Neuronal stem cell (in vitro differentiated cells): ENCODE results near the gene SORBS1.

ENCODE experiments used
- DNase-seq: peaks from one replicate; pipeline ENCODE4 v3.0.0-alpha.2; 2013; ENCODE audit warnings: low spot score
- H2AFZ ChIP-seq: one replicate; pipeline ENCODE4 v1.6.1; 2013; ENCODE audit warnings: mild to moderate bottlenecking, low read length, inconsistent platforms
- H2AK5ac ChIP-seq: 2 replicates; pipeline ENCODE4 v1.6.1; 2013; ENCODE audit warnings: low read depth, mild to moderate bottlenecking, inconsistent platforms, low read length, moderate library complexity, mixed read lengths
- H2BK120ac ChIP-seq: 2 replicates; pipeline ENCODE4 v1.6.1; 2013; ENCODE audit warnings: low read depth, mild to moderate bottlenecking, inconsistent platforms, low read length, moderate library complexity, mixed read lengths
- H2BK12ac ChIP-seq: one replicate; pipeline ENCODE4 v1.6.1; 2013; ENCODE audit warnings: low read length, inconsistent platforms
- H2BK15ac ChIP-seq: 2 replicates; pipeline ENCODE4 v1.6.1; 2013; ENCODE audit warnings: mild to moderate bottlenecking, low read length, inconsistent platforms, mixed read lengths
- H2BK5ac ChIP-seq: one replicate; pipeline ENCODE4 v1.6.1; 2013; ENCODE audit warnings: inconsistent platforms, mild to moderate bottlenecking, low read length, moderate library complexity
- H3K14ac ChIP-seq: one replicate; pipeline ENCODE4 v1.6.1; 2013; ENCODE audit warnings: low read length, inconsistent platforms
- H3K18ac ChIP-seq: 2 replicates; pipeline ENCODE4 v1.6.1; 2013; ENCODE audit warnings: low read length, inconsistent platforms
- H3K23ac ChIP-seq: 2 replicates; pipeline ENCODE4 v1.6.1; 2013; ENCODE audit warnings: low read depth, mild to moderate bottlenecking, mixed read lengths, low read length, inconsistent platforms; ENCODE audit not compliant: poor library complexity
- H3K27ac ChIP-seq: replicated peaks from 3 replicates; pipeline ENCODE4 v1.5.1; 2013; ENCODE audit warnings: low read length, inconsistent platforms
- H3K27me3 ChIP-seq, 3 experiments: 2 replicates each; pipeline ENCODE4 v1.6.1; 2013; ENCODE audit warnings: low read length in 3 of 3, mild to moderate bottlenecking in 2 of 3, inconsistent platforms in 1 of 3, low read depth in 1 of 3, mixed read lengths in 1 of 3, moderate library complexity in 1 of 3; ENCODE audit not compliant: control insufficient read depth in 3 of 3, insufficient read depth in 3 of 3
- H3K36me3 ChIP-seq, 2 donors: replicated peaks in 1 of 2; 2 replicates each; pipeline ENCODE4 v1.6.1; 2013; ENCODE audit warnings: low read length in 2 of 2; ENCODE audit not compliant: control insufficient read depth in 2 of 2, insufficient read depth in 2 of 2
- H3K4ac ChIP-seq: 2 replicates; pipeline ENCODE4 v1.6.1; 2013; ENCODE audit warnings: inconsistent platforms, mild to moderate bottlenecking, low read length, moderate library complexity
- H3K4me1 ChIP-seq, 2 donors: 1 replicate in 1 of 2; 2 replicates in 1 of 2; pipeline ENCODE4 v1.6.1; 2013; ENCODE audit warnings: low read length in 2 of 2, low read depth in 1 of 2; ENCODE audit not compliant: control insufficient read depth in 2 of 2, insufficient read depth in 1 of 2
- H3K4me2 ChIP-seq: one replicate; pipeline ENCODE4 v1.6.1; 2013; ENCODE audit warnings: mild to moderate bottlenecking, low read length, inconsistent platforms; ENCODE audit not compliant: insufficient read depth, poor library complexity, severe bottlenecking
- H3K4me3 ChIP-seq, 2 donors: 2 replicates each; pipeline ENCODE4 v1.5.1; 2013; ENCODE audit warnings: low read length in 2 of 2, mild to moderate bottlenecking in 2 of 2, inconsistent platforms in 1 of 2, moderate library complexity in 1 of 2
- H3K79me1 ChIP-seq: one replicate; pipeline ENCODE4 v1.6.1; 2013; ENCODE audit warnings: low read depth, mild to moderate bottlenecking, inconsistent platforms, low read length, moderate library complexity
- H3K9ac ChIP-seq: one replicate; pipeline ENCODE4 v1.6.1; 2013; ENCODE audit warnings: mild to moderate bottlenecking, low read depth, low read length, inconsistent platforms; ENCODE audit not compliant: poor library complexity
- H3K9me3 ChIP-seq, 2 donors: replicated peaks in 1 of 2; 2 replicates each; pipeline versions ENCODE3 to v1.6.1; 2013; ENCODE audit warnings: low read length in 2 of 2, mild to moderate bottlenecking in 2 of 2, inconsistent platforms in 1 of 2, low read depth in 1 of 2, mixed read lengths in 1 of 2, moderate library complexity in 1 of 2; ENCODE audit not compliant: control insufficient read depth in 2 of 2, insufficient read depth in 1 of 2
- H4K8ac ChIP-seq: one replicate; pipeline ENCODE4 v1.6.1; 2013; ENCODE audit warnings: low read depth, mild to moderate bottlenecking, inconsistent platforms, low read length, moderate library complexity
- H4K91ac ChIP-seq: one replicate; pipeline ENCODE4 v1.6.1; 2013; ENCODE audit warnings: low read length, low read depth, mild to moderate bottlenecking, inconsistent platforms; ENCODE audit not compliant: poor library complexity
- WGBS, 2 donors: extraction: QIAGEN DNeasy Blood & Tissue Kit; methylation state at CpG; one replicate each; pipeline ENCODE4 v1.1.7; 2013; ENCODE audit warnings: missing lambda C conversion rate in 2 of 2, mixed read lengths in 1 of 2; ENCODE audit not compliant: insufficient read length in 2 of 2, insufficient replicate concordance in 1 of 2; ENCODE audit errors: extremely low coverage in 2 of 2; 5-methylcytosine and 5-hydroxymethylcytosine counted together

SORBS1 gene

GRCh38 chr10:95578619-95579018 lies 17.4 kb upstream of the SORBS1 start:
- Histone ChIP-seq H3K9me3 (no peaks in the 10 kb centered on the region), H3K4me3 (no peak overlapping the region), H3K4ac (no peak overlapping the region), H2AFZ (no peak overlapping the region), H2AK5ac (no peak overlapping the region), H4K8ac (no peak overlapping the region), H2BK120ac (no peak overlapping the region), H3K18ac (no peak overlapping the region), H3K9ac (no peak overlapping the region), H4K91ac (no peak overlapping the region), H3K4me1 (no peaks in the 10 kb centered on the region), H2BK15ac (no peak overlapping the region), H3K36me3 (no peaks in the 10 kb centered on the region), H3K79me1 (no peaks in the 10 kb centered on the region), H3K23ac (no peak overlapping the region), H3K27me3 (peaks cover 0 to 2% (median 0%) of the 10 kb centered on the region in 3 experiments), H3K4me2 (no peak overlapping the region), H3K27ac (no peak overlapping the region), H2BK5ac (no peak overlapping the region), H2BK12ac (no peak overlapping the region), H3K14ac (no peak overlapping the region)
- WGBS, 2 donors = no CpG with 5 or more reads among the region's 2 CpGs
- no peak for DNase-seq

- Histone ChIP-seq H3K4me2 (no peak overlapping the region), H4K91ac (no peak overlapping the region), H2AFZ (no peak overlapping the region), H3K14ac (no peak overlapping the region), H3K23ac (no peak overlapping the region), H2BK5ac (no peak overlapping the region), H3K4ac (no peak overlapping the region), H2BK12ac (no peak overlapping the region), H3K18ac (no peak overlapping the region), H2BK15ac (no peak overlapping the region), H3K79me1 (no peaks in the 10 kb centered on the region), H4K8ac (no peak overlapping the region), H3K36me3 (no peaks in the 10 kb centered on the region), H2AK5ac (no peak overlapping the region), H3K9ac (no peak overlapping the region), H3K27ac (no peak overlapping the region), H3K9me3 (no peaks in the 10 kb centered on the region), H3K4me3 (no peak overlapping the region), H3K27me3 (no peaks in the 10 kb centered on the region), H2BK120ac (no peak overlapping the region), H3K4me1 (peaks cover 0 to 4% of the 10 kb centered on the region in 2 donors)
- no peak for DNase-seq
- no CpG with 5 or more reads among the region's 11 CpGs for WGBS, 2 donors
Measured at GRCh38 chr10:95574649-95575365, 13.6 kb upstream of the SORBS1 start.

GRCh38 chr10:95573964-95574604 lies 12.9 kb upstream of the SORBS1 start:
- no peak overlapping the region for H3K14ac ChIP-seq

GRCh38 chr10:95573527-95573926 lies 12.4 kb upstream of the SORBS1 start:
- DNase-seq = no peak
- H3K18ac ChIP-seq = no peak overlapping the region
- no peak overlapping the region for H3K4me3 ChIP-seq
- no peak overlapping the region for H3K27ac ChIP-seq
- no peak overlapping the region for H2BK12ac ChIP-seq
- no peaks in the 10 kb centered on the region for H3K9me3 ChIP-seq
- whole genome bisulfite sequencing, 2 donors = no CpG with 5 or more reads among the region's 3 CpGs
- no peak overlapping the region for H3K23ac ChIP-seq
- no peaks in the 10 kb centered on the region for H3K79me1 ChIP-seq
- no peak overlapping the region for H4K91ac ChIP-seq
- no peaks in the 10 kb centered on the region for H3K36me3 ChIP-seq
- H3K9ac ChIP-seq = no peak overlapping the region
- no peak overlapping the region for H2AFZ ChIP-seq
- H2BK5ac ChIP-seq = no peak overlapping the region
- no peak overlapping the region for H2AK5ac ChIP-seq
- no peak overlapping the region for H4K8ac ChIP-seq
- peaks cover 0 to 3% (median 0%) of the 10 kb centered on the region in 3 experiments for H3K27me3 ChIP-seq
- no peak overlapping the region for H3K4me2 ChIP-seq
- peaks cover 0 to 4% of the 10 kb centered on the region in 2 donors for H3K4me1 ChIP-seq
- H3K4ac ChIP-seq = no peak overlapping the region
- no peak overlapping the region for H2BK120ac ChIP-seq
- H2BK15ac ChIP-seq = no peak overlapping the region
- no peak overlapping the region for H3K14ac ChIP-seq

More at GRCh38 chr10:95573964-95574604, 12.9 kb upstream of the SORBS1 start:
- H2BK15ac ChIP-seq = no peak overlapping the region
- no CpG with 5 or more reads among the region's 6 CpGs for WGBS, 2 donors
- H3K4me1 ChIP-seq = peaks cover 0 to 4% of the 10 kb centered on the region in 2 donors
- no peak overlapping the region for H2BK120ac ChIP-seq
- no peaks in the 10 kb centered on the region for H3K36me3 ChIP-seq
- H2BK12ac ChIP-seq = no peak overlapping the region
- H3K18ac ChIP-seq = no peak overlapping the region
- H3K79me1 ChIP-seq = no peaks in the 10 kb centered on the region
- no peak overlapping the region for H3K4me2 ChIP-seq
- H4K91ac ChIP-seq = no peak overlapping the region
- H3K9me3 ChIP-seq = no peaks in the 10 kb centered on the region
- no peak overlapping the region for H3K23ac ChIP-seq
- no peak overlapping the region for H3K4ac ChIP-seq
- H2BK5ac ChIP-seq = no peak overlapping the region
- H3K27ac ChIP-seq = no peak overlapping the region
- no peak overlapping the region for H4K8ac ChIP-seq
- no peaks in the 10 kb centered on the region for H3K27me3 ChIP-seq
- H3K9ac ChIP-seq = no peak overlapping the region
- no peak overlapping the region for H2AK5ac ChIP-seq
- H2AFZ ChIP-seq = no peak overlapping the region
- no peak for DNase-seq
- H3K4me3 ChIP-seq = no peak overlapping the region
